Stimulated activated naive B cell treated with anti-CD40 and anti-IgM and Interleukin-4, amounts not matched to agents 10 μg/mL and 1 μg/mL and 100 μg/mL, for 72 hours (primary cell): Measurements from ENCODE around the gene NTRK1.

Experiments used
- ATAC-seq, 2 donors: fragments of 150-1000 bp; cut with Tn5 transposase; replicated peaks; 2 replicates each; pipeline ENCODE4 v1.10.0; 2021; ENCODE audit warnings: moderate library complexity in 1 of 2
- DNase-seq: peaks from one replicate; pipeline ENCODE4 v3.0.0; 2021
- H3K27ac Mint-ChIP-seq: one replicate; pipeline ENCODE4 v1.8.0; 2022; ENCODE audit warnings: mild to moderate bottlenecking, mixed read lengths
- H3K27me3 Mint-ChIP-seq, 2 donors: one replicate each; pipeline ENCODE4 v1.8.0; 2022; ENCODE audit warnings: mixed read lengths in 2 of 2
- H3K36me3 Mint-ChIP-seq, 2 donors: one replicate each; pipeline ENCODE4 v1.8.0; 2022; ENCODE audit warnings: mixed read lengths in 2 of 2, mild to moderate bottlenecking in 1 of 2
- H3K4me1 Mint-ChIP-seq, 2 donors: one replicate each; pipeline ENCODE4 v1.8.0; 2022; ENCODE audit warnings: mixed read lengths in 2 of 2, mild to moderate bottlenecking in 1 of 2
- H3K4me3 Mint-ChIP-seq, 2 donors: one replicate each; pipeline ENCODE4 v1.8.0; 2022; ENCODE audit warnings: mild to moderate bottlenecking in 2 of 2, mixed read lengths in 2 of 2, moderate library complexity in 1 of 2
- H3K9me3 Mint-ChIP-seq, 2 donors: one replicate each; pipeline ENCODE4 v1.8.0; 2022; ENCODE audit warnings: mixed read lengths in 2 of 2, mild to moderate bottlenecking in 1 of 2

The NTRK1 gene

DNA sequence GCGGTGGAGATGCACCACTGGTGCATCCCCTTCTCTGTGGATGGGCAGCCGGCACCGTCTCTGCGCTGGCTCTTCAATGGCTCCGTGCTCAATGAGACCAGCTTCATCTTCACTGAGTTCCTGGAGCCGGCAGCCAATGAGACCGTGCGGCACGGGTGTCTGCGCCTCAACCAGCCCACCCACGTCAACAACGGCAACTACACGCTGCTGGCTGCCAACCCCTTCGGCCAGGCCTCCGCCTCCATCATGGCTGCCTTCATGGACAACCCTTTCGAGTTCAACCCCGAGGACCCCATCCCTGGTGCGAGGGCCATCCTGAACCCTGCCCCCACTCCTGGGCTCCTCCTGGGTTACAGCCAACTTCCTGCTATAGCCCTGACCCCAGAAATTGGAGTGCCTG lies 13.0 kb downstream of the NTRK1 start:
- H3K27me3 Mint-ChIP-seq: peaks cover 38 to 41% of the 10 kb centered on the region in 2 donors
- H3K36me3 Mint-ChIP-seq: no peaks in the 10 kb centered on the region
- no peaks in the 10 kb centered on the region for H3K9me3 Mint-ChIP-seq
- DNase-seq: no peak
- H3K4me1 Mint-ChIP-seq: no peaks in the 10 kb centered on the region
- no peak overlapping the region for H3K27ac Mint-ChIP-seq
- H3K4me3 Mint-ChIP-seq: no peak overlapping the region
- ATAC-seq: no peak

DNA sequence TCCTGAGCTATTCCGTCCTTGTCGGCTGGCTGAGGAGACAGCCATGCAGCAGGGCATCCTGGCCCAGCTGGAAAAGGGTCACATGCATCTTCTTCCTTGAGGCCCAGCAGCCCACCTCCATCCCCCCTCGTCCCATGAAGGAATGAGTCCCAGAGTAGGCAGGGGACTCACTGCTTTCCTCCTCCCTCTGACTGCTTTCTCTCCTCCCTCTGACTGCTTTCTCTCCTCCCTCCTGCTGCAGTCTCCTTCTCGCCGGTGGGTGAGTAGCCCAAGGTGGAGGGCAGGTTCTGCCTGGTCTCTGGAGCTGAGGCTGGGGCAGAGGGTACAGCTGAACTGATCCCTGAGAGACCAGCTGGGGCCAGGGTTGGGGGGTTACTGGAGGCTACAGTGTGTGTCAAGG lies 13.5 kb downstream of the NTRK1 start:
- H3K36me3 Mint-ChIP-seq: no peaks in the 10 kb centered on the region
- H3K9me3 Mint-ChIP-seq: no peaks in the 10 kb centered on the region
- peaks cover 42 to 45% of the 10 kb centered on the region in 2 donors for H3K27me3 Mint-ChIP-seq
- no peak for ATAC-seq
- DNase-seq: no peak
- H3K4me3 Mint-ChIP-seq: no peak overlapping the region
- H3K27ac Mint-ChIP-seq: no peak overlapping the region
- no peaks in the 10 kb centered on the region for H3K4me1 Mint-ChIP-seq

DNA sequence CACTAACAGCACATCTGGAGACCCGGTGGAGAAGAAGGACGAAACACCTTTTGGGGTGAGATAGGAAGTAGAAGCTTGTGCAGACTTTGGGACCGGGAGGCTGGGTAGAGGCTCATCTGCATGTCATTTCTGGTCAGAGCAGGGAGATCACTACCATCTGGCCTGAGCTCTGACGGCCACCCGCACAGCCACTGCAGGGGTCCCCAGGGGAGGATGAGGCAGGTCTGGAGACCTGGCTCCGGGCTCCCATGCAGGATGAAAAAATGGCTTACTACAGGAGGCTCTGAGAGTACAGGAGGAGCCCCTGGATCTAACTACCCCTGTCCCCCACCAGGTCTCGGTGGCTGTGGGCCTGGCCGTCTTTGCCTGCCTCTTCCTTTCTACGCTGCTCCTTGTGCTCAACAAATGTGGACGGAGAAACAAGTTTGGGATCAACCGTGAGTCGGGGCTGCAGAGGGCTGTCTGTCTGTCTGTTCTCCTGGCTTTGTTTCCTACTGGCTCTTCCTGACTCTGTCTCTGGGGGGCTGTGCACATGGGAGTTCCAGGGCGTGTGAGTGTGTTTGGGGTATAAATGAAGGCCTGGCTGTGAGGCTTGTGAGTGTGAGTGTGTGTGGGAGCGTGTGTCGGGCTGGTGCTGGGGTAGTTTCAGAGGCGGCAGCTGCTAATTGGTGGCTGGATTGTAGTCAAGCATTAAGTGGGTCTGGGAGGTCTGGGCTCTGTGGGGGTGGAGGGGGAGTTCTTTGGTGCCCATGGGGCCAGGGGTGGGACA lies 14.1 kb downstream of the NTRK1 start:
- no peaks in the 10 kb centered on the region for H3K4me1 Mint-ChIP-seq
- ATAC-seq (no peak), DNase-seq (no peak)
- H3K9me3 Mint-ChIP-seq: no peaks in the 10 kb centered on the region
- H3K4me3 Mint-ChIP-seq: no peak overlapping the region
- no peaks in the 10 kb centered on the region for H3K36me3 Mint-ChIP-seq
- peaks cover 40 to 47% of the 10 kb centered on the region in 2 donors for H3K27me3 Mint-ChIP-seq
- H3K27ac Mint-ChIP-seq: no peak overlapping the region

DNA sequence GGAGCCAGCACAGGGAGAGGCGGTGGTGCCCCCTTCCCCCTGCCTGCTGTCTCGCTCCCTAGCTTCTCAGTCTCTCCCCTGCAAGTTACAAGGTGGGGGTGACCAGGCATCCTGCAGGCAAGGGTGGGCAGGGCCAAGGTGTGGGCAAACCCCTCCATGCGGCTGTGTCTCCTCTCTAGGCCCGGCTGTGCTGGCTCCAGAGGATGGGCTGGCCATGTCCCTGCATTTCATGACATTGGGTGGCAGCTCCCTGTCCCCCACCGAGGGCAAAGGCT lies 14.6 kb downstream of the NTRK1 start:
- DNase-seq (no peak), ATAC-seq (no peak)
- no peak overlapping the region for H3K4me3 Mint-ChIP-seq
- H3K36me3 Mint-ChIP-seq: no peaks in the 10 kb centered on the region
- H3K27ac Mint-ChIP-seq: no peak overlapping the region
- no peaks in the 10 kb centered on the region for H3K4me1 Mint-ChIP-seq
- no peaks in the 10 kb centered on the region for H3K9me3 Mint-ChIP-seq
- H3K27me3 Mint-ChIP-seq: peaks cover 41 to 51% of the 10 kb centered on the region in 2 donors

- peaks cover 49 to 57% of the 10 kb centered on the region in 2 donors for H3K27me3 Mint-ChIP-seq
- no peaks in the 10 kb centered on the region for H3K4me1 Mint-ChIP-seq
- no peaks in the 10 kb centered on the region for H3K36me3 Mint-ChIP-seq
- ATAC-seq (no peak), DNase-seq (no peak)
- no peaks in the 10 kb centered on the region for H3K9me3 Mint-ChIP-seq
- H3K27ac Mint-ChIP-seq: no peak overlapping the region
- no peak overlapping the region for H3K4me3 Mint-ChIP-seq
Observed at GRCh38 chr1:156876281-156876680, 15.6 kb downstream of the NTRK1 start.

DNA sequence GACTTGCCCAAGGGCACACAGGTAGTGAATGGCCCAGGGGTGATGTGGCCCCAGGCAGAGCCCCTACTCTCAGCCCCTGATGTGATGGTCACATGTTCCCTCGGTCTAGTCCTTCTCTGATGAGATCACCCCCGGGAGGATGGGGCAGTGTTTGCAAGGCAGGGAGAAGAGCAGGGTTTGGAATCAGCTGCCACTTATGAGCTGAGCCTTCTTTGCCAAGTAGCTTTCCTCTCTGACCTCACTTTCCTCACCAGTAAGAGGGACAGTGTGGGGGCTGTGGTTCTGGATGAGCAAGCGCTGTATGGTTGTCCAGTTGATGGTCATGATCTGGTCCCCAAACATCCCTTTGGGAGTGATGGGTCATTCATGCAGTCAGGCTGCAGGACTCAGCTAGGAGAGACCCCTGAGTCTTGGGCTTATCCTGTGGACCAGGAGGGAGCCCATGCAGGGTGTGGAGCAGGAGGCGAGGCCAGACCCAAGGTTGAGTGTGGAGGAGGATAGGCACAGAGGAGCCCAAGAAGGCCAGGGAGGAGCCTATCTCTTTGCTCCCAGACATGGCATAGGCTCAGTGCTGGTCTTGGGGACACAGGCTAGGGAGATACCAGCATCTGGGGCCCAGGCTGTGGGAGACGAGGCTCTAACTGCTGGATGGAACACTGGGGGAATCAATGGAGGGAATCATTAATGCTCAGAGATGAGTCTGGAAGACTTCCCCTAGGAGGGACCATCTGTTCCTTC lies 16.9 kb downstream of the NTRK1 start:
- no peak overlapping the region for H3K4me3 Mint-ChIP-seq
- DNase-seq (no peak), ATAC-seq (no peak)
- H3K27me3 Mint-ChIP-seq: peaks cover 54 to 65% of the 10 kb centered on the region in 2 donors
- H3K9me3 Mint-ChIP-seq: no peaks in the 10 kb centered on the region
- H3K27ac Mint-ChIP-seq: no peak overlapping the region
- no peaks in the 10 kb centered on the region for H3K36me3 Mint-ChIP-seq
- no peaks in the 10 kb centered on the region for H3K4me1 Mint-ChIP-seq

DNA sequence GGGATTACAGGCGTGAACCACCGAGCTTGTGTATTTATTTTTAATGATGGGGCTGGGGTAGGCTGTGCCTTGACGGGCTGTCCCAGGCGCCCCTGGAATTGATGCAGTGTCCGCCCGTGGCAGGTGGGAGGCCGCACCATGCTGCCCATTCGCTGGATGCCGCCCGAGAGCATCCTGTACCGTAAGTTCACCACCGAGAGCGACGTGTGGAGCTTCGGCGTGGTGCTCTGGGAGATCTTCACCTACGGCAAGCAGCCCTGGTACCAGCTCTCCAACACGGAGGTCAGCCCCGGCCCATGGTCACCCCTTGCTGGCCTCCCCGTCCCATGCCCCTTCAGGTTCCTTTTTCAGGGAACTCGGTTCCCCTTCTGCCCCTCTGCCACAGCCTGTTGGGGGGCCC lies 19.2 kb downstream of the NTRK1 start:
- Mint-ChIP-seq H3K36me3 (no peaks in the 10 kb centered on the region), H3K27ac (no peak overlapping the region), H3K27me3 (peaks cover 56 to 69% of the 10 kb centered on the region in 2 donors), H3K9me3 (no peaks in the 10 kb centered on the region), H3K4me1 (no peaks in the 10 kb centered on the region), H3K4me3 (no peak overlapping the region)
- ATAC-seq (no peak), DNase-seq (no peak)

- DNase-seq (no peak), ATAC-seq (no peak)
- H3K4me1 Mint-ChIP-seq: no peaks in the 10 kb centered on the region
- H3K27me3 Mint-ChIP-seq: peaks cover 54 to 67% of the 10 kb centered on the region in 2 donors
- H3K36me3 Mint-ChIP-seq: no peaks in the 10 kb centered on the region
- H3K9me3 Mint-ChIP-seq: no peaks in the 10 kb centered on the region
- H3K27ac Mint-ChIP-seq: no peak overlapping the region
- H3K4me3 Mint-ChIP-seq: no peak overlapping the region
Observed at GRCh38 chr1:156880473-156880872, 19.8 kb downstream of the NTRK1 start.

GRCh38 chr1:156881101-156881500 lies 20.4 kb downstream of the NTRK1 start:
- DNase-seq (no peak), ATAC-seq (no peak)
- Mint-ChIP-seq H3K36me3 (no peaks in the 10 kb centered on the region), H3K27ac (no peak overlapping the region), H3K9me3 (no peaks in the 10 kb centered on the region), H3K4me3 (no peak overlapping the region), H3K27me3 (peaks cover 60 to 73% of the 10 kb centered on the region in 2 donors), H3K4me1 (no peaks in the 10 kb centered on the region)

GRCh38 chr1:156881663-156882062 lies 21.0 kb downstream of the NTRK1 start:
- peaks cover 62 to 74% of the 10 kb centered on the region in 2 donors for H3K27me3 Mint-ChIP-seq
- DNase-seq: no peak
- H3K4me1 Mint-ChIP-seq: no peaks in the 10 kb centered on the region
- no peaks in the 10 kb centered on the region for H3K36me3 Mint-ChIP-seq
- H3K4me3 Mint-ChIP-seq: no peak overlapping the region
- no peak for ATAC-seq
- H3K9me3 Mint-ChIP-seq: no peaks in the 10 kb centered on the region
- H3K27ac Mint-ChIP-seq: no peak overlapping the region

DNA sequence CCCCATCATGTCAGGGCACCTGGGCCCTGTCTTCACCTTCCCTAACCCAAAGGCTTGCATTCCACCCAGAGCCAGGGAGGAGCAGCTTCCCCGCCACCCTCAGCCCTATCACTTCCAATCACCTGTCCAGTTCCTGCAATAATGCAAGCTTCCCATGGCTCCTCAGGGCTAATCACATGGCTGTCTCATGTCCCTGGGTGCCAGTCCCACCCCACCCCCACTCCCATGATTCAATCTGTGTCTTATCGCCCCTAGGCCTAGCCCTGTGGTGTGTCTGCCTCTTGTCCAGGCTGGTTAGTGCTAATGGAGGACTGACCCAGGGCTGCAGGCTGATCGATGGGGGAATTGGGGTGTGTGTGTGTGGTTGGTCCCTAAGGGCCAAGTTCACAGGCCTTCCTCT lies 21.9 kb downstream of the NTRK1 start:
- Mint-ChIP-seq H3K4me1 (no peaks in the 10 kb centered on the region), H3K27me3 (peaks cover 68 to 79% of the 10 kb centered on the region in 2 donors), H3K27ac (no peak overlapping the region), H3K4me3 (no peak overlapping the region), H3K36me3 (no peaks in the 10 kb centered on the region), H3K9me3 (no peaks in the 10 kb centered on the region)
- ATAC-seq (no peak), DNase-seq (no peak)

DNA sequence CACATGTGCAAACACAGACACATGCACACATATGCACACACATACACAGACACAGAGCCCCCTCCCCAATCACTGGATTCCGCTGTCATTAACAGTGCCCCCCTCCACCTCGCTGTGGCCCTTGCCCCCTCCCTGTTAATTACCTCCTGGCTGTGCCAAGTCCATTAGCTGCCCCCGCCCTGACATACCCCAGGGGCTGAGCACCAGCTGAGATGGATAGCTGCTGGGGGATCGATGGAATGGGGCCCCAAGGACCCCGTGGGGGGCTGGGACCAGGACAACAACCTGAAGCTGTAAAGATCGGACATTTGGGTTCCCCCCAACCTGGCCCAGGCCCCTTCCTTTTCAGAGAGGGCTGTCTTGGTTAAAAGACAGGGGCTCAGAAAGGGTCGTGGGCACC lies 23.3 kb downstream of the NTRK1 start:
- Mint-ChIP-seq H3K27me3 (peaks cover 70 to 79% of the 10 kb centered on the region in 2 donors), H3K9me3 (no peaks in the 10 kb centered on the region), H3K4me1 (no peaks in the 10 kb centered on the region), H3K36me3 (no peaks in the 10 kb centered on the region), H3K4me3 (no peak overlapping the region), H3K27ac (no peak overlapping the region)
- no peak for ATAC-seq
- DNase-seq: no peak

DNA sequence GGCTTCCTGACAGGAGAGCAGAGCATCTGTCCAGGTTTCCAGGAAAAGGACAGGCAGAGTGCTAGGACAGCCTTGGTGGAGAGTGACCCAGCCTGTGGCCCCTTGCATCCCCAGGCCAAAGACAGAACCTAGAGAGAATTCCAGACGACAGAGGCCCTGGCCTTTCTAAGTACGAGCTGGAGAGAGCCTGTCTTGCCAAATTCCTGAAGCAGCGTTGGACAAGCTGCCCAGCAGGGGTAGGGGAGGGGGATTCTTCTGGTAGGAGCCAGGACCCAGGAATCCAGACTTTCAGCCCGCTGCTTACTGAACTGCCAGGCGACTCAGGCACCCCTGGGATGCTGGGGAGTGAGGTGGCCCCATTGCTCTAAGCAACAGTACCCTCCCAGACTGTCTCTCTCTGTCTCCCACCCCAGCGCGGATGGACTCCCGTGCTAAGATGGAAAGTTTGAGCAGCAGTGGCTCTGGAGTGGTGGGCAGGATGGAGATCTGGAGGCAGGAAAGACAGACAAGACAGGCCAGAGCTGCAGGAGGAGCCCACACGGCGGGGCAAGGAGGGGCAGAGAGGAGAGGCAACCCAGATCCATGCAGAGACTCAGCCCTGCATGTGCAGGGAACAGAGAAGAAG lies 24.0 kb downstream of the NTRK1 start:
- H3K4me3 Mint-ChIP-seq: no peak overlapping the region
- H3K4me1 Mint-ChIP-seq: no peaks in the 10 kb centered on the region
- peaks cover 72 to 82% of the 10 kb centered on the region in 2 donors for H3K27me3 Mint-ChIP-seq
- H3K9me3 Mint-ChIP-seq: no peaks in the 10 kb centered on the region
- no peaks in the 10 kb centered on the region for H3K36me3 Mint-ChIP-seq
- ATAC-seq (no peak), DNase-seq (no peak)
- no peak overlapping the region for H3K27ac Mint-ChIP-seq

DNA sequence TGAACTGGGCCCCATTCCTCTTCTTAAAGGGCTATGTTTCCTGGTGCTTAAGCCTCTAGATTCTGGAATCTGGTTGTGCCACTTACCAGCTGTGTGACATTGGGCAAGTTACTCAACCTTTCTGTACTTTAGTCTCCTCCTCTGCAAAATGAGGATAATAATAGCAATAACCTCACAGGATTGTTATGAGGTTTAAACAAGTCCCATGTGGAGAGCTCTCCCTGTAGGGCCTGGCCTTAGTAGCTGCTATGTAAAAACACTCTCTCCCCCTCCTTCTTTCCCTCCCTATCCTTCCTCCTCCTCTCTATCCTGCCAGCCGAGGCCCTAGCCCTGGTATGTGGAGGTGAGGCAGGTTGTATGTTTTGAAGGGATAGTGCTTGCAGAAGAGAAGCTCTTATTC lies 24.6 kb downstream of the NTRK1 start:
- Mint-ChIP-seq H3K4me1 (peaks cover 0 to 3% of the 10 kb centered on the region in 2 donors), H3K9me3 (no peaks in the 10 kb centered on the region), H3K27me3 (peaks cover 74 to 84% of the 10 kb centered on the region in 2 donors), H3K36me3 (no peaks in the 10 kb centered on the region), H3K27ac (no peak overlapping the region), H3K4me3 (no peak overlapping the region)
- DNase-seq (no peak), ATAC-seq (no peak)

GRCh38 chr1:156885880-156886355 lies 25.3 kb downstream of the NTRK1 start:
- Mint-ChIP-seq H3K9me3 (no peaks in the 10 kb centered on the region), H3K4me1 (peaks cover 0 to 5% of the 10 kb centered on the region in 2 donors), H3K27ac (no peak overlapping the region), H3K36me3 (no peaks in the 10 kb centered on the region), H3K4me3 (no peak overlapping the region), H3K27me3 (peaks cover 72 to 85% of the 10 kb centered on the region in 2 donors)
- no peak for DNase-seq
- no peak for ATAC-seq
